ENCODE results near the gene OR52E4. TPM values are rescaled to one million over a fixed set of nuclear protein-coding genes. Genes with fewer than 3 reads are reported as not detected.

Gene OR52E4
- total and polyA plus RNA-seq, 2 donors (not counting 3 experiments of a cell fraction or from before 2014, with no cell fraction given): not detected

DNA sequence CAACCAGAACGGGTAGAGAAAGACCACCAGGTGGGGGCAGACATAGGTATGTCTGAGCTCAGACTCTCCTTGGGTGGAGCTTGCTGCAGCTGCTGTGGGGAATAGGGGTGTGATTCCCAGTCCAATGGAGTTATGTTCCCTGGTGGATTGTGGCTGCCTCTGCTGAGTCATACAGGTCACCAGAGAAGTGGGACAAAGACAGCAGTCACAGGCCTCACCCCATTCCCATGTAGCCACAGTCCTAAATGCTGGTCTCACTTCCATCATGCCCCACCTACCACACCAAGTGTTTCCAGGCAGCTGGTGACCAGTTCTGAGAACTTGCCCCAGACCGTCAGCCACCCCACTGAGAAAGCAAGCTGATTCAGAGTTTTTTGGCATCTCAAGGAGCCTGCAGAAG, 30.1 kb downstream of the OR52E4 start:
- DNase-seq (ENCODE audit: low read depth, low spot score) (no peak), FAIRE-seq (no peak)
- ChIA-PET CTCF (no interaction called here), POLR2A (no interaction called here)
- no peak for TF ChIP-seq GATA2 (IDR thresholded peaks at IDR 0.05; ENCODE audit: insufficient read depth, insufficient read length, low read depth, low read length)
- TF ChIP-seq EZH2 (IDR thresholded peaks at IDR 0.05; ENCODE audit: borderline replicate concordance, low read depth, low read length, severe bottlenecking): no peak
- BruUV-seq (replicated peaks): no TSS peak
- Histone ChIP-seq H3K9me3 (replicated peaks; ENCODE audit: control insufficient read depth, insufficient read depth, low read length) (peaks cover 2% of the 10 kb centered on the region), H3K4me3 (replicated peaks in 1 of 3; ENCODE audit: insufficient read depth in 1 of 3, low read depth in 1 of 3, low read length in 3 of 3) (no peak overlapping the region), H2AFZ (ENCODE audit: low read depth, low read length) (no peak overlapping the region), H3K4me1 (ENCODE audit: control insufficient read depth, extremely low read depth, insufficient read depth, low read length) (no peaks in the 10 kb centered on the region), H3K9ac (replicated peaks; ENCODE audit: extremely low read depth, insufficient read depth, low read length) (no peak overlapping the region), H3K36me3 (ENCODE audit: control insufficient read depth in 2 of 2, extremely low read depth in 1 of 2, insufficient read depth in 2 of 2, low read length in 2 of 2) (no peaks in the 10 kb centered on the region), H3K27me3 (ENCODE audit: control insufficient read depth in 2 of 2, insufficient read depth in 2 of 2, low read length in 2 of 2) (no peaks in the 10 kb centered on the region), H3K9me1 (replicated peaks; ENCODE audit: control insufficient read depth, extremely low read depth, insufficient read depth, low read length) (no peaks in the 10 kb centered on the region), H3K27ac (ENCODE audit: insufficient read depth, low read depth, low read length) (no peak overlapping the region), H3K79me2 (ENCODE audit: control insufficient read depth, insufficient read depth, low read length) (no peaks in the 10 kb centered on the region), H4K20me1 (replicated peaks; ENCODE audit: control insufficient read depth, extremely low read depth, insufficient read depth, low read length) (no peaks in the 10 kb centered on the region), H3K4me2 (ENCODE audit: insufficient read depth, low read length) (no peak overlapping the region)
- intact Hi-C loops (cut with micrococcal nuclease) (no loop called here), dilution Hi-C loops (cut with MboI; ENCODE audit: extremely low pct_ligation_motif_present, low sequenced_read_pairs) (no loop called here)

DNA sequence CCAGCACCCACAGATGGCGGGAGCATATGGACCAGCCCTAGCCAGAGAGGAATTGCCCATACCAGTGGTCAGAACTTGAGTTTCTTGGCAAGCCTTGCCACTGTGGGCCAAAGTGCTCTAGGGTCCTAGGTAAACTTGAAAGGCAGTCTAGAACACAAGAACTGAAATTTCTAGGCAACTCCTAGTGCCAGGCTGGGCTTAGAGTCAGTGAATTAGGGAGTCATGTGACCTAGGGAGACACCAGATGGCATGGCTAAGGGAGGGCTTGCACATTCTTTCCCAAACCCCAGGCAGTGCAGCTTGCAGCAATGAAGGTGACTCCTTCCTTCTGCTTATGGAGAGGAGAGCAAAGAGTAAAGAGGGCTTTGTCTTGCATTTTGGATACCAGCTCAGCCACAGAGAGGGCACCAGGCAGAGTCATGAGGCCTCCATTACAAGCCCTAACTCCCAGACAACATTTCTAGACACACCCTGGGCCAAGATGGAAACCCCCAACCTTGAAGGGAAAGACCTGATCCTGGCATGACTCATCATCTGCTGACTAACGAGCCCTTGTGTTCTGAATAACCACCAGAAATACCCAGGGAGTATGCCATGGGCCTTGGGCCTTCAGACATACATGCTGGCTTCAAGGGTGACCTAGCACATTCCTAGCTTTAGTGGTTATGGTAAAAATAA, 42.5 kb downstream of the OR52E4 start:
- H2AFZ ChIP-seq (ENCODE audit: low read depth, low read length): no peak overlapping the region
- H3K9ac ChIP-seq (replicated peaks; ENCODE audit: extremely low read depth, insufficient read depth, low read length): no peak overlapping the region
- H3K27ac ChIP-seq (ENCODE audit: insufficient read depth, low read depth, low read length): no peak overlapping the region
- no peak for TF ChIP-seq EZH2 (IDR thresholded peaks at IDR 0.05; ENCODE audit: borderline replicate concordance, low read depth, low read length, severe bottlenecking)
- TF ChIP-seq GATA2 (IDR thresholded peaks at IDR 0.05; ENCODE audit: insufficient read depth, insufficient read length, low read depth, low read length): no peak
- no peak for TF ChIP-seq MYC (IDR thresholded peaks at IDR 0.05; ENCODE audit: low read depth, low read length)
- TF ChIP-seq, protein P1, sequence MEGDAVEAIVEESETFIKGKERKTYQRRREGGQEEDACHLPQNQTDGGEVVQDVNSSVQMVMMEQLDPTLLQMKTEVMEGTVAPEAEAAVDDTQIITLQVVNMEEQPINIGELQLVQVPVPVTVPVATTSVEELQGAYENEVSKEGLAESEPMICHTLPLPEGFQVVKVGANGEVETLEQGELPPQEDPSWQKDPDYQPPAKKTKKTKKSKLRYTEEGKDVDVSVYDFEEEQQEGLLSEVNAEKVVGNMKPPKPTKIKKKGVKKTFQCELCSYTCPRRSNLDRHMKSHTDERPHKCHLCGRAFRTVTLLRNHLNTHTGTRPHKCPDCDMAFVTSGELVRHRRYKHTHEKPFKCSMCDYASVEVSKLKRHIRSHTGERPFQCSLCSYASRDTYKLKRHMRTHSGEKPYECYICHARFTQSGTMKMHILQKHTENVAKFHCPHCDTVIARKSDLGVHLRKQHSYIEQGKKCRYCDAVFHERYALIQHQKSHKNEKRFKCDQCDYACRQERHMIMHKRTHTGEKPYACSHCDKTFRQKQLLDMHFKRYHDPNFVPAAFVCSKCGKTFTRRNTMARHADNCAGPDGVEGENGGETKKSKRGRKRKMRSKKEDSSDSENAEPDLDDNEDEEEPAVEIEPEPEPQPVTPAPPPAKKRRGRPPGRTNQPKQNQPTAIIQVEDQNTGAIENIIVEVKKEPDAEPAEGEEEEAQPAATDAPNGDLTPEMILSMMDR (IDR thresholded peaks at IDR 0.05; ENCODE audit: extremely low read depth in 1 of 2, insufficient read depth in 1 of 2, low read depth in 1 of 2, low read length in 2 of 2): no peak
- peak; percentile 16 for TF ChIP-seq JUN (IDR thresholded peaks at IDR 0.05; ENCODE audit: borderline replicate concordance, insufficient read depth, insufficient read length, low read depth)
- H3K4me1 ChIP-seq (ENCODE audit: control insufficient read depth, extremely low read depth, insufficient read depth, low read length): no peaks in the 10 kb centered on the region
- no peak for FAIRE-seq
- H3K9me3 ChIP-seq (replicated peaks; ENCODE audit: control insufficient read depth, insufficient read depth, low read length): no peaks in the 10 kb centered on the region
- intact Hi-C loops (cut with micrococcal nuclease) (no loop called here), dilution Hi-C loops (cut with MboI; ENCODE audit: extremely low pct_ligation_motif_present, low sequenced_read_pairs) (no loop called here)
- no peak overlapping the region for H3K4me2 ChIP-seq (ENCODE audit: insufficient read depth, low read length)
- no peaks in the 10 kb centered on the region for H3K36me3 ChIP-seq (ENCODE audit: control insufficient read depth in 2 of 2, extremely low read depth in 1 of 2, insufficient read depth in 2 of 2, low read length in 2 of 2)
- H4K20me1 ChIP-seq (replicated peaks; ENCODE audit: control insufficient read depth, extremely low read depth, insufficient read depth, low read length): no peaks in the 10 kb centered on the region
- H3K27me3 ChIP-seq (ENCODE audit: control insufficient read depth in 2 of 2, insufficient read depth in 2 of 2, low read length in 2 of 2): no peaks in the 10 kb centered on the region
- no TSS peak for BruUV-seq (replicated peaks)
- no peak overlapping the region for H3K4me3 ChIP-seq (replicated peaks in 1 of 3; ENCODE audit: insufficient read depth in 1 of 3, low read depth in 1 of 3, low read length in 3 of 3)
- CTCF ChIA-PET: no interaction called here
- no peaks in the 10 kb centered on the region for H3K9me1 ChIP-seq (replicated peaks; ENCODE audit: control insufficient read depth, extremely low read depth, insufficient read depth, low read length)
- POLR2A ChIA-PET: no interaction called here
- DNase-seq (ENCODE audit: low read depth, low spot score): no peak
- no peaks in the 10 kb centered on the region for H3K79me2 ChIP-seq (ENCODE audit: control insufficient read depth, insufficient read depth, low read length)
